Transverse colon (tissue), 4 donors: Measurements from ENCODE around the gene NKD1. TPM values are rescaled to one million over a fixed set of nuclear protein-coding genes. Genes with fewer than 3 reads are reported as not detected.
A peak's percentile ranks its signal among the peaks of the same experiment; 100 is the strongest.

Experiments
- DNase-seq: peaks from one replicate; pipeline ENCODE4 v3.0.0-alpha.2; 2019
- H3K27ac ChIP-seq, 4 donors: fragments of 200-600 bp; sonication (generic); 2 replicates each; pipeline ENCODE4 v1.5.1; 2016 to 2018; ENCODE audit warnings: inconsistent platforms in 4 of 4
- H3K27me3 ChIP-seq: fragments of 200-600 bp; sonication (generic); 2 replicates; pipeline ENCODE4 v1.5.1; 2017; ENCODE audit warnings: inconsistent platforms
- H3K36me3 ChIP-seq, 4 donors: fragments of 200-600 bp; sonication (generic); 2 replicates each; pipeline ENCODE4 v1.5.1; 2017 to 2019; ENCODE audit warnings: inconsistent platforms in 4 of 4
- H3K4me1 ChIP-seq, 4 donors: fragments of 200-600 bp; sonication (generic); 2 replicates each; pipeline ENCODE4 v1.5.1; 2017 to 2020; ENCODE audit warnings: inconsistent platforms in 4 of 4
- H3K4me3 ChIP-seq, 4 donors: fragments of 200-600 bp; sonication (generic); 1 replicate in 1 of 4; 2 replicates in 3 of 4; pipeline versions ENCODE4 v1.5.1 to v1.6.1; 2017 to 2019; ENCODE audit warnings: inconsistent platforms in 4 of 4
- H3K9me3 ChIP-seq, 2 donors: fragments of 200-600 bp; sonication (generic); 2 replicates each; pipeline ENCODE4 v1.5.1; 2017 to 2019; ENCODE audit warnings: inconsistent platforms in 2 of 2
- EP300 ChIP-seq: sonication (generic); formaldehyde crosslinking; IDR thresholded peaks from one replicate; pipeline ENCODE4 v1.6.1; 2017; ENCODE audit warnings: antibody characterized with exemption, low read depth
- POLR2A ChIP-seq: fragments of 450-650 bp; IDR thresholded peaks from one replicate; pipeline ENCODE4 v1.6.1; 2016; ENCODE audit warnings: antibody characterized with exemption, mild to moderate bottlenecking, moderate library complexity
- POLR2AphosphoS5 ChIP-seq, 3 donors: sonication (generic); formaldehyde crosslinking; IDR thresholded peaks; one replicate each; pipeline ENCODE4 v1.6.1; 2016; ENCODE audit warnings: antibody characterized with exemption in 3 of 3
- WGBS, 2 donors: methylation state at CpG; one replicate each; pipeline ENCODE4 v1.1.5; 2018; ENCODE audit warnings: low coverage in 1 of 2; 5-methylcytosine and 5-hydroxymethylcytosine counted together
- in situ Hi-C, 4 donors: fragments of 200-750 bp; cut with MboI; loops; one replicate each; pipeline versions ENCODE4 v1.15.0 to v1.15.1; 2017; ENCODE audit warnings: low sequenced_read_pairs in 3 of 4, low pct_ligation_motif_present in 1 of 4, low pct_unique_long_range_greater_than_20kb in 1 of 4
- intact Hi-C: fragments of 100-400 bp; cut with DNase I; formaldehyde crosslinking; loops from one replicate; pipeline ENCODE4 v1.15.1; 2023; ENCODE audit warnings: low total_unique reads
- total RNA-seq, 4 donors: library from RNA; depleted of rRNA; stranded (reverse); fragments of >200 nt; gene quantifications; one replicate each; pipeline ENCODE4 v1.1.0, GENCODE V29; 2016
- TF ChIP-seq, protein P1 (sequence below), 5 experiments: fragments of 200-600 bp in 3 of 5; fragments of 450-650 bp in 2 of 5; sonication (generic) in 3 of 5; IDR thresholded peaks; 1 replicate in 2 of 5; 2 replicates in 3 of 5; pipeline ENCODE4 v1.5.1; 2016 to 2017; ENCODE audit warnings: antibody characterized with exemption in 5 of 5, inconsistent platforms in 3 of 5, mild to moderate bottlenecking in 2 of 5, moderate library complexity in 1 of 5

Gene NKD1
- total RNA-seq, 4 donors from 2014 or later = 1.7 to 98.1 (median 2.5) TPM

DNA sequence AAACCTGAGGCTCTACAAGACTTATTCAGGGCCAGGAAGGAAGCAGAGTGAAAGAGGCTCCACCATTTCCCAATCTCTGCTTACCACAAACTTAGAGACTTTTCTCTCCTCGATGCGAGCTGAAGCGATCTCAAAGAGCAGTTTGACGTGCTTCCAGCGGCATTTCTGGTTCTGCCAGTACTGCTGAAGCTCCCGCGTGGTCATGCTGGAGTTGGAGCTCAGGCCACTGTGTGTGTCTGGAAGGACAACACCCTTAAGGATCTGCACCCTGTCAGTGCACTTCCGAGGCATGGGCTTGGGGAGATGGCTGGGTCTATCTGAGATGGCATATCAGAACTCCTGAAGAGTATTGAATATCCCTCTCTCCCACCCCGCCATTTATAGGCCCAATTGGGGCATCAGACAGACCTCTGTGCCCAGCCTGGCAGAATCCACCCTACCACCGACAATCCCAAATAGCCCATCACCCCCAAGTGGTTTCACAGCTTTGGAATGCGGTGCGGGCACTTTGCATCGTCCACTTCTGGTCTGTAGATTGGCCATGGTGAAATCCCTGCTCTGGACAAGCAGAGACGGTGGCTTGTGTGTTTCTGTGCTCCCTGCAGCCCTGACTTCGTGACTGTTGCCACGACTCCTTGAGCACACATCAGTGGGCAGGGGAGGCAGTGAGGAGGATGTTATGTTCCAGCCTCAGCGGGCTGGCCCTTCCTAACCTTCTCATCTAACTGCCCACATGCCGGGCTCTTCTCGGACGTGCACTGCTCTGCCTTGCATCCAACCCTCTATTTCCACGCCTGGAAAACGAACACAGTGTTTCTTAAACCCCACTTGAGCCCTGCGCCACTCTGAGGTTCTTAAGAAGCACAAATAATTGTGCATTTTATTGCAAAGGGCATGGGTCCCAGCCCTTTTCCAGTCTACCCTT, 127.8 kb downstream of the NKD1 start:
- no peak for TF ChIP-seq EP300
- TF ChIP-seq, protein P1, sequence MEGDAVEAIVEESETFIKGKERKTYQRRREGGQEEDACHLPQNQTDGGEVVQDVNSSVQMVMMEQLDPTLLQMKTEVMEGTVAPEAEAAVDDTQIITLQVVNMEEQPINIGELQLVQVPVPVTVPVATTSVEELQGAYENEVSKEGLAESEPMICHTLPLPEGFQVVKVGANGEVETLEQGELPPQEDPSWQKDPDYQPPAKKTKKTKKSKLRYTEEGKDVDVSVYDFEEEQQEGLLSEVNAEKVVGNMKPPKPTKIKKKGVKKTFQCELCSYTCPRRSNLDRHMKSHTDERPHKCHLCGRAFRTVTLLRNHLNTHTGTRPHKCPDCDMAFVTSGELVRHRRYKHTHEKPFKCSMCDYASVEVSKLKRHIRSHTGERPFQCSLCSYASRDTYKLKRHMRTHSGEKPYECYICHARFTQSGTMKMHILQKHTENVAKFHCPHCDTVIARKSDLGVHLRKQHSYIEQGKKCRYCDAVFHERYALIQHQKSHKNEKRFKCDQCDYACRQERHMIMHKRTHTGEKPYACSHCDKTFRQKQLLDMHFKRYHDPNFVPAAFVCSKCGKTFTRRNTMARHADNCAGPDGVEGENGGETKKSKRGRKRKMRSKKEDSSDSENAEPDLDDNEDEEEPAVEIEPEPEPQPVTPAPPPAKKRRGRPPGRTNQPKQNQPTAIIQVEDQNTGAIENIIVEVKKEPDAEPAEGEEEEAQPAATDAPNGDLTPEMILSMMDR (IDR thresholded peaks at IDR 0.05) = no peak
- no peak for TF ChIP-seq POLR2A
- TF ChIP-seq POLR2AphosphoS5 (IDR thresholded peaks at IDR 0.05) = no peak
- Histone ChIP-seq H3K27ac (no peak overlapping the region), H3K36me3 (peaks cover 0 to 8% (median 0%) of the 10 kb centered on the region in 4 donors), H3K9me3 (peaks cover 15 to 25% of the 10 kb centered on the region in 2 donors), H3K4me3 (no peak overlapping the region), H3K4me1 (no peaks in the 10 kb centered on the region), H3K27me3 (no peaks in the 10 kb centered on the region)
- no peak for DNase-seq
- 86 to 88% methylated on average over 6 to 23 of the region's 23 CpGs for WGBS, 2 donors
- intact Hi-C loops (no loop called here), in situ Hi-C loops (no loop called here)

DNA sequence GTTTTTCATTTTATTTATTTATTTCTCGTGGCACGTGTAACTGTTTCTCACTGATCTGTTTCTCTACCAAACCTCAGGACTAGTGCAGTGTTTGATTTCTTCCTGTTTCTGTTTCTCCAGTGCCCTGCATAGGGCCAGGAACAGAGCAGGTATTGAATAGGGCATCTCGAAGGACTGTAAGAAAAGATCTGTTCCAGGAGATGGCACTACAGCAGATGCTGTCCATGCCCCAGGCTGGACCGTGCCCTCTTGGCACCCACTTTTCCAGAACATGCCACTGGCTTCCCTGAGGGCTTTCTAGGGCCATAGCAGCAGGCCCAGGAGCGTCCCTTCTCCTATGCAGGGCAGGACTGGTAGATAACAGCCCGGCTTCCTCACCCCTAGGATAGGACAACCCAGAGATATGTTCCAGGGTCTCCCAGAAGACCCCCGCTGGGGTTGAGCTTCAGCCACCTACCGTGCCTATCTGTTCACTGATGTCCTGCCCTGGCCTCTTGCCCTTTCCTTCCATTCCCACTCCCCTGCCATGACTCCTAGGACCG, 128.6 kb downstream of the NKD1 start:
- Histone ChIP-seq H3K27ac (no peak overlapping the region), H3K4me3 (no peak overlapping the region), H3K36me3 (peaks cover 0 to 8% (median 0%) of the 10 kb centered on the region in 4 donors), H3K27me3 (no peaks in the 10 kb centered on the region), H3K9me3 (peaks cover 12 to 20% of the 10 kb centered on the region in 2 donors), H3K4me1 (no peaks in the 10 kb centered on the region)
- intact Hi-C loops (no loop called here), in situ Hi-C loops (no loop called here)
- 72 to 80% methylated on average over 2 to 9 of the region's 9 CpGs for WGBS, 2 donors
- TF ChIP-seq POLR2A (no peak), POLR2AphosphoS5 (IDR thresholded peaks at IDR 0.05) (no peak), EP300 (no peak)
- TF ChIP-seq, protein P1 (IDR thresholded peaks at IDR 0.05) = no peak
- no peak for DNase-seq

DNA sequence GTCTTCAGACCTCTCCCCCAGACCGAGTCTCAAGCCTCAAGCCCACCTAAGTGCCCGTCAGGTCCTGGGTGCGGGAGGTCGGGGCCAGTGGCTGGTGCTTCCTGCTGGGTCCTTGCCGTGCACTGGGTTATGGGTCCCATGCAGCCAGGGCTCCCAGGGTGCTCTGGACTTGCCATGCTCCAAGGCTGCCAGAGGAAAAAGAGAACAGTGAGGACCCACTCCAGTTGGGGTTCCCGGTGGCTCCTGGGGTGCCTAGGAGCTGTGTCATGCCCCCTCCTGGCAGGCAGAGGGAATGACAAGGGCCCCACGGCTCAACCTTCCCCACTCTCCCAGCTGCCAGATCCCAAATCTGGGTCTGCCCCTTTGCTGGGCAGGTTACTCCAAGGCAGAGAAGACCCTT, 129.2 kb downstream of the NKD1 start:
- intact Hi-C loops = no loop called here
- no peaks in the 10 kb centered on the region for H3K4me1 ChIP-seq
- H3K36me3 ChIP-seq = peaks cover 0 to 8% (median 0%) of the 10 kb centered on the region in 4 donors
- DNase-seq = no peak
- no peaks in the 10 kb centered on the region for H3K27me3 ChIP-seq
- H3K27ac ChIP-seq = no peak overlapping the region
- WGBS, 2 donors = 75% methylated on average over 7 of the region's 7 CpGs; no CpG with 5 or more reads in 1 of the 2 donors
- H3K4me3 ChIP-seq = no peak overlapping the region
- in situ Hi-C loops = no loop called here
- peaks cover 6 to 14% of the 10 kb centered on the region in 2 donors for H3K9me3 ChIP-seq
- TF ChIP-seq, protein P1 (IDR thresholded peaks at IDR 0.05) = peak in 2 of 5 experiments; percentile 19 to 32
- no peak for TF ChIP-seq EP300

DNA sequence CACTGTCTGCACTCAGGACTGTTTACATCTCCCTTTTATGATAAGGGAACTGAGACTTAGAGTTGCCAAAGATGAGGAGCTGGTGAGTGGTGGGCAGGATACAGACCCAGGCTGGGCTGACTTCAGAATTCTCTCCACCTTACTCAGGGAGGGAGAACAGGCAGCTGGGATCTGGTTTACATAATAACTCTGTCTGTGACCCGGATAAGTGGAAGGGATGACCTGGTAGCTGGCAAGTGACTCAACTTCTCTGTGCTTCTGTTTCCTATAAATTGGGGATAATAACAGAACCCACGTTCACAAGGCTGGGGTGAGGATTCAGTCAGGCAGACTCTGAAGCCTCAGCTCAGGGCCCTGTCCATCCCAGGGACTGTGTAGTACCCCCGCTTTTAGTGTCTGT, 130.3 kb downstream of the NKD1 start:
- Histone ChIP-seq H3K27ac (no peak overlapping the region), H3K9me3 (peaks cover 0 to 2% of the 10 kb centered on the region in 2 donors), H3K4me3 (no peak overlapping the region), H3K4me1 (no peaks in the 10 kb centered on the region), H3K36me3 (peaks cover 0 to 4% (median 0%) of the 10 kb centered on the region in 4 donors), H3K27me3 (no peaks in the 10 kb centered on the region)
- no peak for DNase-seq
- intact Hi-C loops (no loop called here), in situ Hi-C loops (no loop called here)
- 53 to 58% methylated on average over 3 of the region's 3 CpGs for WGBS, 2 donors
- TF ChIP-seq POLR2AphosphoS5 (IDR thresholded peaks at IDR 0.05) (no peak), EP300 (no peak), POLR2A (no peak)
- TF ChIP-seq, protein P1 (IDR thresholded peaks at IDR 0.05) = no peak
